Trophoblast cell (in vitro differentiated cells and primary cell): ENCODE measurements around the gene DAW1.

Experiments
- DNase-seq, 2 donors: peaks; one replicate each; pipeline ENCODE4 v3.0.0-alpha.2; 2016
- H2AFZ ChIP-seq: 2 replicates; pipeline ENCODE4 v1.6.1; 2013; ENCODE audit warnings: low read length, moderate library complexity, mild to moderate bottlenecking; ENCODE audit not compliant: insufficient read depth, poor library complexity
- H2AK5ac ChIP-seq: 2 replicates; pipeline ENCODE4 v1.6.1; 2013; ENCODE audit warnings: mild to moderate bottlenecking, low read length
- H2BK120ac ChIP-seq: 2 replicates; pipeline ENCODE4 v1.6.1; 2013; ENCODE audit warnings: low read length, mild to moderate bottlenecking, moderate library complexity; ENCODE audit not compliant: insufficient read depth, poor library complexity
- H2BK12ac ChIP-seq: 2 replicates; pipeline ENCODE4 v1.6.1; 2013; ENCODE audit warnings: mild to moderate bottlenecking, low read length, moderate library complexity
- H2BK5ac ChIP-seq: 2 replicates; pipeline ENCODE4 v1.6.1; 2013; ENCODE audit warnings: low read length, low read depth, moderate library complexity, mild to moderate bottlenecking; ENCODE audit not compliant: poor library complexity
- H3K14ac ChIP-seq: 2 replicates; pipeline ENCODE4 v1.6.1; 2013; ENCODE audit warnings: mild to moderate bottlenecking, low read length
- H3K18ac ChIP-seq: 2 replicates; pipeline ENCODE4 v1.6.1; 2013; ENCODE audit warnings: mild to moderate bottlenecking, low read length
- H3K23ac ChIP-seq: 2 replicates; pipeline ENCODE4 v1.6.1; 2013; ENCODE audit warnings: low read length
- H3K27ac ChIP-seq: 2 replicates; pipeline ENCODE4 v1.5.1; 2013; ENCODE audit warnings: low read depth, mild to moderate bottlenecking, inconsistent platforms, low read length, moderate library complexity
- H3K27me3 ChIP-seq: 2 replicates; pipeline ENCODE4 v1.6.1; 2013; ENCODE audit warnings: inconsistent platforms, mild to moderate bottlenecking, low read length, moderate library complexity; ENCODE audit not compliant: insufficient read depth
- H3K36me3 ChIP-seq, 2 experiments: 1 replicate in 1 of 2; 2 replicates in 1 of 2; pipeline ENCODE4 v1.6.1; 2013; ENCODE audit warnings: low read length in 2 of 2, mild to moderate bottlenecking in 2 of 2, moderate library complexity in 1 of 2; ENCODE audit not compliant: insufficient read depth in 2 of 2, control insufficient read depth in 1 of 2
- H3K4ac ChIP-seq: 2 replicates; pipeline ENCODE4 v1.6.1; 2013; ENCODE audit warnings: low read depth, mild to moderate bottlenecking, low read length, moderate library complexity
- H3K4me1 ChIP-seq, 2 experiments: 1 replicate in 1 of 2; 2 replicates in 1 of 2; pipeline ENCODE4 v1.6.1; 2013; ENCODE audit warnings: low read length in 2 of 2, mild to moderate bottlenecking in 2 of 2, moderate library complexity in 1 of 2; ENCODE audit not compliant: insufficient read depth in 2 of 2, control insufficient read depth in 1 of 2
- H3K4me2 ChIP-seq: 2 replicates; pipeline ENCODE4 v1.6.1; 2013; ENCODE audit warnings: inconsistent platforms, mild to moderate bottlenecking, low read length, moderate library complexity
- H3K4me3 ChIP-seq: 2 replicates; pipeline ENCODE4 v1.5.1; 2013; ENCODE audit warnings: mild to moderate bottlenecking, low read depth, low read length, inconsistent platforms
- H3K79me1 ChIP-seq: one replicate; pipeline ENCODE4 v1.6.1; 2013; ENCODE audit warnings: low read length
- H3K79me2 ChIP-seq: 2 replicates; pipeline ENCODE4 v1.6.1; 2013; ENCODE audit warnings: low read length, mild to moderate bottlenecking; ENCODE audit not compliant: control insufficient read depth, insufficient read depth, poor library complexity
- H3K9ac ChIP-seq: 2 replicates; pipeline ENCODE4 v1.6.1; 2013; ENCODE audit warnings: mild to moderate bottlenecking, low read length
- H3K9me3 ChIP-seq: 2 replicates; pipeline ENCODE4 v1.6.1; 2013; ENCODE audit warnings: low read depth, mild to moderate bottlenecking, control low read depth, inconsistent platforms, low read length; ENCODE audit not compliant: insufficient read depth
- H4K12ac ChIP-seq: 2 replicates; pipeline ENCODE4 v1.6.1; 2013; ENCODE audit warnings: low read depth, mild to moderate bottlenecking, low read length, moderate library complexity
- H4K8ac ChIP-seq: 2 replicates; pipeline ENCODE4 v1.6.1; 2013; ENCODE audit warnings: low read depth, mild to moderate bottlenecking, low read length, moderate library complexity
- H4K91ac ChIP-seq: one replicate; pipeline ENCODE4 v1.6.1; 2013; ENCODE audit warnings: low read depth, mild to moderate bottlenecking, low read length, moderate library complexity
- WGBS: extraction: QIAGEN DNeasy Blood & Tissue Kit; methylation state at CpG from one replicate; pipeline ENCODE4 v1.1.7; 2013; ENCODE audit warnings: missing lambda C conversion rate; ENCODE audit not compliant: insufficient read length, insufficient coverage; ENCODE audit errors: extremely low coverage; 5-methylcytosine and 5-hydroxymethylcytosine counted together

Gene DAW1

DNA sequence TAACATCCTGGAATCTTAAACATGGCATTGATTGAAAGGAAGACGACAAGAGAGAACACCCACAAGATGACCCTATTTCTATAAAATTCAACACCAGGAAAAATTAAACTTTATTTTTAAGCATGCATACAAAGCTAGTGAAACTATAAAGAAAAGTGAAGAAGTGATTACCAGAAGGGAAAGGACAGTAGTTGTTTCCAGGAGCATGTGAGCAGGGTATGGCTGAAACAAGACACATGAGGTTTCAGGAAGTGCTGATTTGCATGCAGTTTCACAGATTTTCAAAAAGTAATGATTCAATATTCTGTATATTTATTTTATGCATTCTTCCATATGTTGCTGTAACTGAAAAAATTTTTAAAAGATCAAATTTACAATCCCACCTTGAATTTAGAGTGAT is 24.6 kb upstream of the DAW1 start:
- no peak overlapping the region for H3K18ac ChIP-seq
- no peak overlapping the region for H3K9ac ChIP-seq
- no peak overlapping the region for H4K8ac ChIP-seq
- H3K27ac ChIP-seq: no peak overlapping the region
- H3K4me3 ChIP-seq: no peak overlapping the region
- no CpG with 5 or more reads among the region's 1 CpG for WGBS
- no peak overlapping the region for H2AK5ac ChIP-seq
- DNase-seq: no peak
- H3K79me2 ChIP-seq: no peaks in the 10 kb centered on the region
- no peak overlapping the region for H3K4ac ChIP-seq
- H2BK5ac ChIP-seq: no peak overlapping the region
- H2BK120ac ChIP-seq: no peak overlapping the region
- H4K91ac ChIP-seq: no peak overlapping the region
- H3K36me3 ChIP-seq: no peaks in the 10 kb centered on the region
- no peak overlapping the region for H2BK12ac ChIP-seq
- no peaks in the 10 kb centered on the region for H3K27me3 ChIP-seq
- no peak overlapping the region for H3K4me2 ChIP-seq
- peaks cover 0 to 2% of the 10 kb centered on the region in 2 experiments for H3K4me1 ChIP-seq
- no peaks in the 10 kb centered on the region for H3K9me3 ChIP-seq
- no peak overlapping the region for H4K12ac ChIP-seq
- no peak overlapping the region for H3K23ac ChIP-seq
- no peak overlapping the region for H2AFZ ChIP-seq
- H3K79me1 ChIP-seq: no peaks in the 10 kb centered on the region
- H3K14ac ChIP-seq: no peak overlapping the region

GRCh38 chr2:227848146-227848545 is 23.3 kb upstream of the DAW1 start:
- WGBS: no CpG with 5 or more reads among the region's 3 CpGs
- H4K8ac ChIP-seq: no peak overlapping the region
- no peak overlapping the region for H3K4ac ChIP-seq
- H3K36me3 ChIP-seq: no peaks in the 10 kb centered on the region
- no peak overlapping the region for H3K18ac ChIP-seq
- H2BK120ac ChIP-seq: no peak overlapping the region
- H3K4me2 ChIP-seq: no peak overlapping the region
- H2BK5ac ChIP-seq: no peak overlapping the region
- H4K91ac ChIP-seq: no peak overlapping the region
- H3K79me1 ChIP-seq: no peaks in the 10 kb centered on the region
- H2AFZ ChIP-seq: no peak overlapping the region
- H3K4me3 ChIP-seq: no peak overlapping the region
- H3K79me2 ChIP-seq: no peaks in the 10 kb centered on the region
- no peak overlapping the region for H3K27ac ChIP-seq
- no peak overlapping the region for H3K23ac ChIP-seq
- no peaks in the 10 kb centered on the region for H3K9me3 ChIP-seq
- H2BK12ac ChIP-seq: no peak overlapping the region
- H3K4me1 ChIP-seq: peaks cover 0 to 2% of the 10 kb centered on the region in 2 experiments
- no peak for DNase-seq
- no peaks in the 10 kb centered on the region for H3K27me3 ChIP-seq
- H3K9ac ChIP-seq: no peak overlapping the region
- no peak overlapping the region for H3K14ac ChIP-seq
- H2AK5ac ChIP-seq: no peak overlapping the region
- no peak overlapping the region for H4K12ac ChIP-seq

GRCh38 chr2:227848586-227848985 is 22.8 kb upstream of the DAW1 start:
- H3K4ac ChIP-seq: no peak overlapping the region
- H2BK12ac ChIP-seq: no peak overlapping the region
- no peak overlapping the region for H3K18ac ChIP-seq
- H3K14ac ChIP-seq: no peak overlapping the region
- H3K79me1 ChIP-seq: no peaks in the 10 kb centered on the region
- no peak overlapping the region for H4K8ac ChIP-seq
- no peak overlapping the region for H4K91ac ChIP-seq
- H2AK5ac ChIP-seq: no peak overlapping the region
- peak in 1 of 2 donors; percentile 50 for DNase-seq
- H4K12ac ChIP-seq: no peak overlapping the region
- no peak overlapping the region for H3K9ac ChIP-seq
- H2BK5ac ChIP-seq: no peak overlapping the region
- H3K27me3 ChIP-seq: no peaks in the 10 kb centered on the region
- H3K36me3 ChIP-seq: no peaks in the 10 kb centered on the region
- H3K27ac ChIP-seq: no peak overlapping the region
- no CpG with 5 or more reads among the region's 4 CpGs for WGBS
- no peaks in the 10 kb centered on the region for H3K9me3 ChIP-seq
- H3K4me3 ChIP-seq: no peak overlapping the region
- no peak overlapping the region for H3K23ac ChIP-seq
- peaks cover 0 to 2% of the 10 kb centered on the region in 2 experiments for H3K4me1 ChIP-seq
- H3K4me2 ChIP-seq: no peak overlapping the region
- no peak overlapping the region for H2AFZ ChIP-seq
- H2BK120ac ChIP-seq: no peak overlapping the region
- H3K79me2 ChIP-seq: no peaks in the 10 kb centered on the region

DNA sequence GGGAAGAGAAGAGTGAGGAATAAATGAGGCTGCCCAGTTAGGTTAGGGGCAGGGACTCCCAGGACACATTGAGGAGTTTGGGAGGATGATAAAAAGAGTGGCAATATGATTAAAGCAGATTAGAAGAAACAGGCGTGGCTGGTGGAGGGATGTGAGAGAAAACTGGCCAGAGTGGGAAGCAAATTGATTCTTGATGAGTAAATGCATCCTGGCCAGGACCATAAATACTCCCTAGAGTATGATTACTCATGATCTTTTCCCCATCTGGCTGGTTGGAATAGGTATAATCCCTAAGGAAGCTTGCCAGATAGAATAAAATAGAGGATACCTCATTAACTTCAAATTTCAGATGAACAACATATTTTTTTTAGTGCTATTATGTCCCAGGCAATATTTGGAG is 21.5 kb upstream of the DAW1 start:
- no peak overlapping the region for H2AFZ ChIP-seq
- no CpG with 5 or more reads among the region's 1 CpG for WGBS
- H3K4ac ChIP-seq: no peak overlapping the region
- no peak overlapping the region for H3K9ac ChIP-seq
- no peak overlapping the region for H2AK5ac ChIP-seq
- H2BK5ac ChIP-seq: no peak overlapping the region
- no peaks in the 10 kb centered on the region for H3K27me3 ChIP-seq
- no peak overlapping the region for H4K12ac ChIP-seq
- H3K36me3 ChIP-seq: no peaks in the 10 kb centered on the region
- no peaks in the 10 kb centered on the region for H3K79me1 ChIP-seq
- no peak overlapping the region for H4K8ac ChIP-seq
- no peak overlapping the region for H3K23ac ChIP-seq
- DNase-seq: no peak
- H3K79me2 ChIP-seq: no peaks in the 10 kb centered on the region
- H4K91ac ChIP-seq: no peak overlapping the region
- peaks cover 0 to 2% of the 10 kb centered on the region in 2 experiments for H3K4me1 ChIP-seq
- no peak overlapping the region for H3K14ac ChIP-seq
- no peak overlapping the region for H3K4me2 ChIP-seq
- no peak overlapping the region for H3K4me3 ChIP-seq
- H3K27ac ChIP-seq: no peak overlapping the region
- H3K18ac ChIP-seq: no peak overlapping the region
- no peaks in the 10 kb centered on the region for H3K9me3 ChIP-seq
- H2BK120ac ChIP-seq: no peak overlapping the region
- no peak overlapping the region for H2BK12ac ChIP-seq
